Retina (tissue), 1 donor: Measurements from ENCODE around the gene KCNK5.
A peak's percentile ranks its signal among the peaks of the same experiment; 100 is the strongest.

Source experiments
- DNase-seq: peaks from one replicate; pipeline ENCODE4 v3.0.0-alpha.2; 2016

KCNK5 gene

DNA sequence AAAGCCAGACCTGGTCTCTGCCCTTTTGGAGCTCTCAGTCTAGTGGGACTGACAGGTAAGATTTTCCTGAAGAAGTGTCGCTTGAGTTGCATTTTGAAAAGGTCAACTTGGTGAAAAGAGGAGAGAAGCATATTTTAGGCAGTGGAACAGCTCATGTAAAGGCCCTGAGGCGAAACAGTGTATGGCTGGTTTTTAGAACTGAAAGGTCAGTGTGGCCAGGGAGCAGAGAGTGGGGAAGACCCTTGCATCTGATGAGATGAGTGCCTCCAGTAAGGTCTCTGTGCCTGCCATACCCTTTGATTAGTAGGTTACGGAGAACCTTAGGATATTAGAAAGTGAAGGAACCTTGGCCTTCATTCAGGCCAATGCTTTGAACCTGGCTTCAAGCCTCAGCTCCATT is 58.4 kb downstream of the KCNK5 start:
- no peak for DNase-seq

DNA sequence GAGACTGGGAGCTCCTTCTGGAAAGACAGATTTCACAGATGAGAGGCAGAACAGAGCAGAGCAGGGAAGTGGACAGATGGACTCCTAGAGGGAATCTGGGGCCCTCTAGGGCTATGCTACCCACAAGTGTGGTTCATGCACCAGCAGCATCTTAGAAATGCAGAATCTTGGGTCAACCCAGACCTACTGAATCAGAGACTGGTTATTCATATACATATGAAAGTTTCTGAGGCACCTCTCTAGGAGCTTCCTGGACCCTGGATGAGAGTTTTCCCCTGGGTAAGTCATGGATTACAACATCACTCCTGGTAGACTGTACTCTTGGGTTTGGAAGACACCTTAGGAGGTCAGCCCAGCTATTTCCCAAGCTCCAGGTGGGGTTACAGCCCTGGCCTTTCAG is 58.9 kb downstream of the KCNK5 start:
- no peak for DNase-seq

DNA sequence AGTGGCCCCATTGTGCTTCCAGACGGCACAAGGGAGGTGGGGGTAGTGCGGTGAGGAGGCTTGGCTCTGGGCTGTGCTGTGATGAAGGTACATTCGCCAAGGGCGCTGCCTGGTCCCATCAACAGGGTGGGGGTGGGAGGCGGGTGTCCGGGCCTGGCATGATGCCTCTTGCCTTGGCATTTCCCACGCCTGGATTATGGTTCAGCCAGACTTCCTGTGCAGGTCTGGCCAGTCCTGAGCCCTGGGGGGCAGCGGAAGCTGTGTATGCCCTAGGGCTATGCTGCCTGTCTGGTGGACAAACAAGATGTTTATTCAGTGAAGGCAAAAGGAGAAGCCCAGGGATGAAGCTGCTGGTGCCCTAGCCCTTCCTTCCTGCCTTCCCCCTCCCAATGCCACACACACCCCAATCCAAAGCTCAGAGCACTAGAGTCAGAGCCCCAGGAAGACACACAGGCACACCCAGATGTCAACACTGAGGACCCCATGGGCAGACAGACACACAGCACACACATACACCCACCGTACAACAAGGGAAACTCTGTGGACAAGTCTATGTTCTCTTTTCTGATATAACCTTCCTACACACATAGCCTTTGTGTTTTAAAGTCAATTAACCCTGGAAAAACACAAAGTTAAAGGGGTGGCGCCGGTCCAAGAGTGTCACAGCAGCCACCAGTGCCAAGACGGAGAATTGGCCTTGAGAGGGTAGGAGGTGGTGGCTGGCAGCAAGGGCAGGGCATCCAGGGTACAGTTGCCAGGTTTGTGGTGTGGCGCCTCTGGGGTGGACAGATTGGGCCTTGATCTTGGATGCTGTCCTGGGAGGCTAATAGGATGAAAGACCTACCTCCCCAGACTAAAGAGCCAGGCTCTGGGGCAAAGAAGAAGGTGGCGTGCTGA is 59.6 kb downstream of the KCNK5 start:
- DNase-seq = no peak

DNA sequence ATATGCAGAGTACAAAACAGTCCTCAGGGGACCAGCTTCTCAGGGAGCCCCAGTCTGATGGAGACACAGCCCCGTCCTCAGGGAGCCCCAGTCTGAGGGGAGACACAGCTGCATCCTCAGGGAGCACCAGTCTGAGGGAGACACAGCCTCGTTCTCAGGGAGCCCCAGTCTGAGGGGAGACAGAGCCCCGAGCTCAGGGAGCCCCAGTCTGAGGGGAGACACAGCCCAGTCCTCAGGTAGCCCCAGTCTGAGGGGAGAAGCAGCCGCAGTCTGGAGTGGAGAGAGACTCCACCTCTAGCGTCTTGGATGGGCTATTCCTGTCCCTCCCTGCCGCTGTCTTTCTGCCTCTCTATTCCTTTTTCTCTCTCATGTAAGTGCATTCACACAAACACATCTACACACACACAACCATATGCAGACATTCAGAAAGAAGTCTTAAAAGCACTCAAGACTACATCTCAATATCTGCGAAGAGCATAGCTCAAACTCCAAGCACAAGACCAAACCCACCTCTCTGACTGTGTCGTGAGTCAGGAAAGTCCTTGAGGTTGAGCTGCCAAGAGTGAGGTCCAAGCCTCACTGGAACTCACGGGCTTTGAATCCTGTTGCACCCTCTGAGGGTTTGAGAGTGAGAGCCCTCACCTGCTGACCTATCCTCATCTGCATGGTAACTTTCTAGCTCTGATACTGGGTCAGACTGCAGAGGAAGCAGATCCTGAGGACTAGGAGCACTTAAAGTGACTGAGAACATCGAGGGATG is 61.2 kb downstream of the KCNK5 start:
- DNase-seq = no peak

DNA sequence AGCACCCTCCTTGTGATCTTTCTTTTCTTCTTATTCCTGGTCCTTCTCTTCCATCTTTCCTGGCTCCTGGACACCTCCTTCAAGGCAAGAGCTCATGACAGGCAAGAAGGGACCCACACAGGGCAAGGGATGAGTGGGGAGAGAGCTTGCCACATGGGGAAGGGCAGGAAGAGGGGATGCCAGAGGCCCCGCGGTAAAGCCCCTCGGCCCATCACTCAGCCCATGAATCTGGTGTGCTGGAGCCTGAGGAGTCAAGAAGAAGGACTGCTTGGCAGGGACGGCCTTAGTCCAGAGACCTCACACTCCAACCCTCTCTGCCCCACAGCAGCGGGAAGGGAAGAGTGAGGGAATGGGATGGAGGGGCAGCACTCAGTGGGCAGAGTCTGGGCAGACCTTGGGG is 62.0 kb downstream of the KCNK5 start:
- DNase-seq = no peak

DNA sequence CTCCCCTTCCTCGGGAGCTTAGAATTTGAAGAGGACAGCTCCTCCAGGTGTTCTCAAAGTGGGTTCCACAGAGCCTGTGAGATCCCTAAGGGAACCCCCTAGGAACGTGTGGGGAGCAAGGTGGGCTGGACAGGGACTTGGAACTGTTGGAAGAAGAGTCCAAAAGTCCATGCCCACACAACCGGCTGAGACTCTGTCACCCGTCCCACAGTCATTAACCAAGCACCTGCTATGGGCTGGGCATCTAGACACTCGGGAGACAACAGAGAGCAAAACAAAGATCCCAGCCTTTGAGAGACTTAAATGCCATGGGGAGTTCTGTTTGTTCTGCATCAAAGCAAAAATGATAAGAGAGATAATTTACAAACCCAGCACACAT is 62.4 kb downstream of the KCNK5 start:
- DNase-seq = no peak

DNA sequence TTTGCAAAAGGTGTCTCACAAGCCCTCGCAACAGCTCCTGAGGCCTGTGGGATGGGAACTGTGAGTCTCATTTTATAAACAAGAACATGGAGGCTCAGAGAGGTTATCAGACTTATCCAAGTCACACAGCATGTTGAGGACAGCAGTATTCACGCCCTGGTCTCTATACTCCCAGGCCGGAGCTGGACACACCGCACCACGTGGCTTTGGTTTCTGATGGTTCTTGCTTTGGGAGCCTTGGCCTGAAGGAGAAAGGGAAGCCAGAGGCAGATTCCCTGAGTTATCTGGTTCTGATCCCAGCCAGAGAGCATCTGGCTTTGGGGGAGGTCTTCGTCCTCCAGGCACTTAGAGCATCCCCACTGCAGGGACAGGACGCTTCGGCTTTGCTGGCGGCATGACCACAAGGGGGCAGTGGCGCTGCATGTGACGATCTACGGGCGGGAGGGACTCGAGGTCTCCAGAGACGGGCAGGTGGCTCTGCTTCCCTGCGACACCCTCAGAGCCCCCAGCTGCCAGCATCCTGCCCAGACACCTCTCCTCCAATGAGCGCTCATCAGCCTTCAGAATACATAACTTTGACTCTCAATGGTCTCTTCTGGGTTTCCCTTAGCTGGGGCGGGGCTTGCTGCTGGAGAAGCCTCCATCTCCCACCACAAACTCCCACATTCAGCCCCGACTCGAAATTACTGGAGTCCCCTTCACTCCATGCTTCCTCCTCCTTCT is 62.9 kb downstream of the KCNK5 start:
- DNase-seq = peak; percentile 86

DNA sequence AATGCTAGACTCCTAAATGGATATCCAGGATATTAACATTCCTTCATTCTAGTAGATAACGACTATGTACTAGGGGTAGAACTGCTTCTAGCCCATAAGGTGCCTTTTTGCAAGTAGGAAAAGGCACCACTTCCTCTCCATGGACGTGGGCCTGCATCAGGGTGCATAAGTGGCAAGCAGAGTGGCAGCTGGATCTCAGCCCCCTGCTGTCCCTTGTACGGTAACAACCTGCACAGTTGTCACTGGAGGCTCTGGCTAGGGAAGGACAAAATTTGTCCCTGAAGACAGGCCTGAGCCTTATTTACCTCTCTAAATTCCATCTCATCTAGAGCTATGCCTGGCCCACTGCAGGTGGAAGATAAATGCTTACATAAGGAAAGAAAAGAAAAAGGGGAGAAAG is 71.8 kb downstream of the KCNK5 start:
- DNase-seq = no peak

DNA sequence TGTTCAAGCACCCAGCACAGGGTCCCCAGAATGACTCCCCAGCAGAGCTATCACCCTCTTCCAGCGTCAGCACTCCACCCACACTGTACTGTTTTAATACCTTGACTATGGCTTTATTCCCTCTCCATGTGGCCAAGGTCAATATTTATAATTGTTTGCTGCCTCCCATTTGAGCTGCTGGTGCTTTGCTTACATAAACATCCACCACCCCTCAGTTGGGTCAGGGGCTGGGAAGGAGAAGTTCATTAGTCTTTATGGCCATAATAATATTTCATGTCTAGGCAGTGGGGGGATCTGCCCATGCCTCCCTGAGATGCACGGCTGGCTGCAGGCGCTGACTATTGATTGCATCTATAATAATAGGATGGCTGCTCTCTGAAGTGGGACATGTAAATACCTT is 72.5 kb downstream of the KCNK5 start:
- DNase-seq = no peak

DNA sequence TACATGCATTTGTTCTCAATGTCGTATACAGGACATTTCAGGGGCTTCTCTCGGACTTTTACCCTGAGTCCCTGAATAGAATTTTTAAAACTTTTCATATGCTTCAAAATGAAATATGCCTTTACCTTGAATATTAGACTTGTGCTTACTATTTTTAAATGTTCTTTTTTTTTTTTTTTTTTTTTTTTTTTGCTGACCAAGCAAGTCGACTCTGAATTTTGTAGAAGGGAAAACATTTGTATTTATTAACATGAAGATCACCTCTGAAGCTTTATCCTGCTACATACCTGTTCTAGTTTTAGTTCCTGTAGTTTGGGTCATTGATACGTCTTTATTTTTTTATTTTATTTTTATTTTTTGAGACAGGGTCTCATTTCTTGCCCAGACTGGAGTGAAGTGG is 74.6 kb downstream of the KCNK5 start:
- DNase-seq = no peak

DNA sequence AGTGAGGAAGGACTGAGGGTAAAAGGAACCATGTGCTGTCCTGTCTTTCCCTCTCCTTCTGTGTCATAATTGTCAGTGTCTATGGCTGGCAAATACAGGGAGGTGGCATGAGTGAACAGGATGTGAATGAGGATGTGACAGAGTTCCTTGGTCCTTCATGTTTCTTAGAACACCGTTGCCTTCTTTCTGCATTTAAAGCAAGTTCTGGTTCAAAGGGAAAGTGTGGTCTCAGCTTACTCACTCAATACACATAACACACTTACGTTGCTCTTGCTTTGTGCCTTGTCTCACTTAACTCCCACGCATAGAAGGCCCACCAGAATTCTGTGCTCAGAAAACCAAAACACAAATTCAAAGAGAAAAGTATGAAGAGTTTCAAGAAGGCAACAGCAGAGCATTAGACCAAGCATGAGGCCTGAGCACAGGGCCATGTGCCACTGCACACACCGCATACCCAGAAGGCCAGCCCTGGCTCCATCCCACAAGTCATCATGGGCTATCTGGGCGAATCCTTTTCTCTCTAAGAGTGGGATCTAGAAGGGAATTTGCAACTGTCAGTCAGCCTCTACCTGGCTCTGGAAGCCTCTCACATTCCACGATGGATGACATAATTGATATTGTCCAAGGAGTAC is 75.4 kb downstream of the KCNK5 start:
- DNase-seq = no peak

DNA sequence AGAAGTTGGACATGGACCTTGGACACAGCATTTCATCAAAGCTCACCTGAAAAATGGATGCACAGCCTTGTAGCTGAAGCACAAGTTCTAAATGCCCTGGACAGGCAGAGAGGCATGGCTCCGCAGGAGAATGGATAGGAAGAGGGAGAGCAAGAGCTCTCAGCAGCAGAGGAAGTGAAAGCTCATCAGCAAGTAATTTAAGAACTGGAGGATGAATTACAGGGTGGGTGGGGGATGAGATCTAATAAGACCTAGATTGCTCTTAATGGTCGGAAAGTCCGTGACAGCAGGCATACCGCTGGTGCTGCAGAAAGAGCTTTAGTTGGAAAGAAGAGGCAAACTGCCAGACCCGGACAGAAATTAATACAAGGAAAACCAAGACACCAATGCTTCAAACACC is 77.0 kb downstream of the KCNK5 start:
- DNase-seq = no peak

DNA sequence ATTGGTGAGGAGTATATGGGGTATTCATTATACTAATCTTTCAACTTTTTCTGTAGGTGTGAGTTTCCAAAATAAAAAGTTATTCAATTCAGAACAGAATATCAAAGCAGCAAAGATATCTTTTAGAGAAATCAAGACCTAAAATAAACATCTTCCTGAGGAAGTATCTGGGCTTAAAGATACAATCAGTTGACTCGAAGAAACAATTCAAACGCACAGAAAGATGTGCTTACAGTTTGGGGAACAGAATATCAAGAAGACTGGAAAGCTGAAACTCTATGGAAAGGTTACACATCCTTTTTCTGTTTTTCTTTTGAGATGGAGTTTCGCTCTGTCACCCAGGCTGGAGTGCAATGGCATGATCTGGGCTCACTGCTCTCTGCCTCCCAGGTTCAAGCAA is 78.1 kb downstream of the KCNK5 start:
- no peak for DNase-seq

DNA sequence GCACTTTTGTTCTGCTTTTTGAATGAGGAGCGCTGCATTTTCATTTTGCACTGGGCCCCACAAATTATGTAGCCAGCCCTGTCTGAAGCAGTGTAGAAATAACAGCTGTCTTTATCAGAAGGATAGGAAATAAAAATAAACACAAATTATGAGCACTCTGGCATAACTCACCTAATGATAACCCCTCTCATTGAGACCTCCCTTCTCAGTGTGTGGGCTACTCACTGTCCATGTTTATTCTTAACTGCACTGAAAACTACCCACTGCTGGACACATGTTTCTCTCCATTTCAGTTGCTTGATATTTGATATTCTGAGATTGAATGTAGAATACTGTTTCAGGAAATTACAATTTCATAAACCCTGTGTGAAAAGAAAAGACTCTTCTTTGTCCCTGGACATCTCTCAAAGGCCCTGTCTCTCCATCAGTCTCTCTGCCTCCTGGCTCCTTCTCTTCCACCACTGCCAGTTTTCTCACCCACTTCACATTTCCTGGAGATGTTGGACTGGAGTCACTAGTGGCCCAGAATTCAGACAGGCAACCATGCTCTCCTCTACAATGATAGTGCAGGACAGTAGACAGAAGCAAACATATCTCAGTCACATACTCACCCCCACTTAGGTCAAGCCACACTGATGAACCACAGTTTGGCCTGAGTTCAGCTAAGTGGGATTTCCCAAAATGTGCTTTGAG is 84.6 kb downstream of the KCNK5 start:
- no peak for DNase-seq

DNA sequence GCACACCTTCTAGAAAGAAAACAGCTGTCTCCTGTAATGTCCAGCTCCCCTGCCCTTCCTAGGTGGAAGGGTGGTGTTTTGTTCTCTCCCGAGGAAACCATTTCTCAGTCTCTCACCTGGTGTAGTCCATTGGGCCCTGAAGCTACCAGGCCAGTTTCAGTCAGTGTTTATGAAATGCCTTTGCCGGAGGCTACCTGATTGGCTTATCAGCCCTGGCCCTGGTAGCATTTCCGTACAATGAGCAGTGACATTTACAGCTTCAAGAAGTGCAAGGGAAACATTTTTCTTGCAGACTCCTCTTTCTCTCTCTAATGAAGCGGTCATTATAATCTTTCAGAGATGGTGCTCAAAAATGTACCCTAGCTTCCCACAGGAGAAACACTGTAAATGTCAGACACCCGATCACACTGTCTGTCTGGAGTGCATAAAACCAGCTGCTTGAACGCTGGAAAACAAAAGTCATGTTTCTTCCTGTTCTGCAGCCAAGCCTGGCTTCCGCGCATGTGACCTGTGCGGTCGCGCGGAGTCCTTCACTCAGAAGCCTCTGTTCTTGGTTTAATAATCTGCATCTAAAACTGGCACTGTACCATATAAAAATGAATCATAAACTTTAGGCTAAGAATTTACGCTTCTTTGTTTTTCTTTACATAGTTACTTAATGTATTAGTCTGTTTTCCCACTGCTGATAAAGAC is 85.9 kb downstream of the KCNK5 start:
- DNase-seq = no peak

DNA sequence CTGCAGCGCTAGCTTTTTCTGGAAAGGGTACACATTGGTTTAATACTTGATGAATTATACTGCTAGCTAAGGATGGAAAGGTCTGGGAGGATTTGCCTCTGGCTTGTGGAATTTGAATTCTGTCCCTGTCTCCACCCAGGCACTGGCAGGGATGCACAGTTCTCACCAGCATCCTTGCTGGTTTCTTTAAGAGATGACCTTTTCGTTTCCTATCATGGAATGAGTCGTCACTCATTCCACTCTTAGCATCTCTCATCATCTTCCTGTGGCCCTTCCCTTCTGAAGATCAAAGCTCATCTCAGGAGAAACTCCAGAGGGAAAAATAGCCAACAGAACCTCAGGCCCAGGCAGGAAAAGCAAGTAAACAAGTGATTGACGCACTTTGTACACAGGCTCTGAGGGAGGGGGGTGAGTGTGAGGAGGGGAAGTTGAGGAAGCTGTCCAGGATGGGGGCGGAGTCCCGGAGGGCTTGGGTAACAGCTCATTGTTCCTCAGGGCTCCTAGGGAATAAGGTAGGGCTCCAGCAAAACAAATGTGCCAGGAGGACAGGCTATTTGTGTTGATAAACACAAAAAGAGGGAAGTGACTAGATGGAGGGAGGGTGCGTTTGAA is 88.6 kb downstream of the KCNK5 start:
- no peak for DNase-seq
